K562 (cell line): ENCODE data around the gene TENT5A. TPM values are rescaled to one million over a fixed set of nuclear protein-coding genes. Genes with fewer than 3 reads are reported as not detected.

ENCODE experiments used
- BRF1 ChIP-seq: IDR thresholded peaks from 3 replicates; pipeline ENCODE4 v1.6.1; 2011; ENCODE audit warnings: borderline replicate concordance, mild to moderate bottlenecking; ENCODE audit not compliant: insufficient read length; ENCODE audit errors: extremely low read depth
- CREB1 ChIP-seq, 2 experiments: sonication (generic) in 1 of 2; formaldehyde crosslinking in 1 of 2; IDR thresholded peaks; 2 replicates each; pipeline versions ENCODE4 v1.6.1 to v1.8.0; 2012 to 2022; ENCODE audit warnings: inconsistent platforms in 1 of 2, mild to moderate bottlenecking in 1 of 2, missing genetic modification reagents in 1 of 2, moderate library complexity in 1 of 2
- E2F1 ChIP-seq: sonication (generic); formaldehyde crosslinking; IDR thresholded peaks from 2 replicates; pipeline ENCODE4 v1.8.1; 2023; ENCODE audit warnings: mild to moderate bottlenecking, missing genetic modification reagents, moderate library complexity
- KDM4B ChIP-seq, 2 experiments: fragments of 450-650 bp in 1 of 2; sonication (generic) in 1 of 2; IDR thresholded peaks; 2 replicates each; pipeline ENCODE4 v1.6.1; 2016 to 2017; ENCODE audit warnings: borderline replicate concordance in 2 of 2, antibody characterized with exemption in 1 of 2, low read depth in 1 of 2, mild to moderate bottlenecking in 1 of 2
- NFE2 ChIP-seq: IDR thresholded peaks from 2 replicates; pipeline ENCODE4 v1.6.1; 2014; ENCODE audit warnings: antibody characterized with exemption, low read depth
- NR1H2 ChIP-seq: sonication (generic); formaldehyde crosslinking; IDR thresholded peaks from 2 replicates; pipeline ENCODE4 v1.4.0; 2020; ENCODE audit warnings: mild to moderate bottlenecking, missing genetic modification reagents
- PHF8 ChIP-seq: fragments of 200-600 bp; sonication (generic); IDR thresholded peaks from 2 replicates; pipeline ENCODE4 v1.6.1; 2012; ENCODE audit warnings: mixed run types, mild to moderate bottlenecking, inconsistent platforms, low read length, moderate library complexity, borderline replicate concordance
- POLR2A ChIP-seq: fragments of 450-650 bp; conservative IDR thresholded peaks from 2 replicates; pipeline ENCODE4 v1.6.1; 2016
- POLR2B ChIP-seq: fragments of 450-650 bp; IDR thresholded peaks from 2 replicates; pipeline ENCODE4 v1.6.1; 2018; ENCODE audit warnings: low read depth; ENCODE audit not compliant: partially characterized antibody
- SMAD2 ChIP-seq: fragments of 150-350 bp; IDR thresholded peaks from 2 replicates; pipeline ENCODE4 v1.6.1; 2014; ENCODE audit warnings: low read depth, mild to moderate bottlenecking, low read length
- SMAD4 ChIP-seq: fragments of 250-450 bp; sonication (Bioruptor Pico); conservative IDR thresholded peaks from 2 replicates; pipeline ENCODE4 v1.8.0; 2021; ENCODE audit warnings: inconsistent platforms, mild to moderate bottlenecking, moderate library complexity
- TAF7 ChIP-seq: fragments of 450-650 bp; IDR thresholded peaks from 2 replicates; pipeline ENCODE4 v1.6.1; 2016; ENCODE audit warnings: missing genetic modification characterization, missing compliant biosample characterization
- polyA plus RNA-seq, 8 experiments: library from polyadenylated mRNA; depleted of rRNA in 4 of 8; stranded (reverse) in 5 of 8; unstranded in 3 of 8; fragments of >200 nt; fragmentation: Nextera tagmentation in 2 of 8; fragmentation: Illumina TruSeq in 1 of 8; extraction: Ambion mirVana in 2 of 8; extraction: Trizol in 1 of 8; gene quantifications; 2 replicates each; pipeline versions ENCODE4 v1.2.1 to v1.2.3, GENCODE V29; 2011 to 2014; ENCODE audit warnings: inconsistent platforms in 1 of 8, missing spikeins in 1 of 8
- total RNA-seq, 7 experiments: library from RNA; depleted of rRNA in 6 of 7; stranded (reverse); fragments of >200 nt in 6 of 7; fragmentation: Illumina TruSeq in 2 of 7; extraction: Trizol in 2 of 7; gene quantifications; 2 replicates each; pipeline versions ENCODE4 v1.2.1 to v1.2.3, GENCODE V29; 2011 to 2021; ENCODE audit warnings: low replicate concordance in 1 of 7
- TF ChIP-seq, protein P1 (sequence below): fragments of 200-800 bp; sonication (Bioruptor generic); IDR thresholded peaks from 2 replicates; pipeline ENCODE4 v1.6.1; 2017; ENCODE audit warnings: missing genetic modification characterization, missing compliant biosample characterization
- TF ChIP-seq, protein P2 (sequence below): sonication (generic); formaldehyde crosslinking; IDR thresholded peaks from 2 replicates; pipeline ENCODE4 v1.9.0; 2022; ENCODE audit warnings: mild to moderate bottlenecking, missing genetic modification reagents
- TF ChIP-seq, protein P3 (sequence below): fragments of 150-350 bp; IDR thresholded peaks from 2 replicates; pipeline ENCODE4 v1.6.1; 2014; ENCODE audit warnings: low read depth, mild to moderate bottlenecking, low read length, borderline replicate concordance

Gene TENT5A
- total and polyA plus RNA-seq, 9 of the 15 experiments (the other 6 are each of a cell fraction or from before 2014, with no cell fraction given): 0.77 to 2.3 (median 1.3) TPM

DNA sequence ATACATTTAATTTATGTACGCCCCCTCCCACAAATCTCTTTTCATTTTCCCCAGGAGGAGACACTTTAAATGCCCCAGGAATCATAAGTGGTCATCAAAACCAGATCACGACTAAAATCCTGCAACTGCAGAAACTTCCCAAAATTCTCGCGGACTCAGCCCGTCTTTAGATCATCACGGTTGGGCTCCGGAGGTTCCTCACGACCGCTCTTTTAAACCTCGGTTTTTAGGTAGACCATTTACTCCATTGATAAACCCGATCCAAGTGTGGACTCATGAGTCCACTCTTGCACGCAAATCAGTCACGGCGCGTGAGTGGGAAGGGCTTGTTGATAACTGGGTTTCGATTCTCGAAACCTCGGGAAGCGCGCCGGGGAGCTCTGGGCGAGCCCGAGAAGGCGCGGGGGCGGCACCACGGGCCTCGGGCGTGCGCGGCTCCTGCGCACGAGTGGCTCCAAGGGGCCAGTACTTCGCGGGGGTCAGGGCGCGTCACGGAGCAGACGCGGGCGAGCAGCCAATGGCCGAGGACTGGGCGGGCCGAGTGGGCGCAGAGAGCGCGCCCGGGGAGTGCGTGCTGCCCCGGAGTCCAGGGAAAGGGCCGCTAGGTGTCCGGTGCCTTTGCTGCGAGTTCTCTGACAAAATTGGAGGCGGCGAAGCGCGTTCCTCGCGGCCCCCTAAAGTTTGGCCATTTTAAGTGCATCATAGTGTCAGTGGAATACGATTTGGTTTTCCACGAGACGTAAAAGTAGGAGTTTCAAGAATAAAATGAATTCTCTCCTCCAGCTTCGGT, 635 bp upstream of the TENT5A start (continued):
- TF ChIP-seq SMAD2: no peak
- TF ChIP-seq, protein P1, sequence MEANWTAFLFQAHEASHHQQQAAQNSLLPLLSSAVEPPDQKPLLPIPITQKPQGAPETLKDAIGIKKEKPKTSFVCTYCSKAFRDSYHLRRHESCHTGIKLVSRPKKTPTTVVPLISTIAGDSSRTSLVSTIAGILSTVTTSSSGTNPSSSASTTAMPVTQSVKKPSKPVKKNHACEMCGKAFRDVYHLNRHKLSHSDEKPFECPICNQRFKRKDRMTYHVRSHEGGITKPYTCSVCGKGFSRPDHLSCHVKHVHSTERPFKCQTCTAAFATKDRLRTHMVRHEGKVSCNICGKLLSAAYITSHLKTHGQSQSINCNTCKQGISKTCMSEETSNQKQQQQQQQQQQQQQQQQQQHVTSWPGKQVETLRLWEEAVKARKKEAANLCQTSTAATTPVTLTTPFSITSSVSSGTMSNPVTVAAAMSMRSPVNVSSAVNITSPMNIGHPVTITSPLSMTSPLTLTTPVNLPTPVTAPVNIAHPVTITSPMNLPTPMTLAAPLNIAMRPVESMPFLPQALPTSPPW (CRISPR knock-in tag): peak; percentile 46
- TF ChIP-seq, protein P2, sequence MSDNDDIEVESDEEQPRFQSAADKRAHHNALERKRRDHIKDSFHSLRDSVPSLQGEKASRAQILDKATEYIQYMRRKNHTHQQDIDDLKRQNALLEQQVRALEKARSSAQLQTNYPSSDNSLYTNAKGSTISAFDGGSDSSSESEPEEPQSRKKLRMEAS (CRISPR knock-in tag): peak; percentile 43
- peak; percentile 40 for TF ChIP-seq POLR2A
- TF ChIP-seq TAF7: 0 out of 2 replicates have a peak, but pooled peaks have one; percentile 26
- peak; percentile 43; the same call in 1 of the 2 replicates for TF ChIP-seq PHF8
- no peak; a peak in 1 of 4 replicates for TF ChIP-seq KDM4B (IDR thresholded peaks at IDR 0.05; ENCODE audit: borderline replicate concordance in 2 of 2, low read depth in 1 of 2)
- 0 out of 2 replicates have a peak, but pooled peaks have one; percentile 57 for TF ChIP-seq CREB1 (IDR thresholded peaks at IDR 0.05)
- peak; percentile 71 for TF ChIP-seq CREB1 (CRISPR knock-in tag; IDR thresholded peaks at IDR 0.05)
- TF ChIP-seq NR1H2: no peak
- no peak for TF ChIP-seq BRF1
- no peak for TF ChIP-seq POLR2B
- TF ChIP-seq, protein P3, sequence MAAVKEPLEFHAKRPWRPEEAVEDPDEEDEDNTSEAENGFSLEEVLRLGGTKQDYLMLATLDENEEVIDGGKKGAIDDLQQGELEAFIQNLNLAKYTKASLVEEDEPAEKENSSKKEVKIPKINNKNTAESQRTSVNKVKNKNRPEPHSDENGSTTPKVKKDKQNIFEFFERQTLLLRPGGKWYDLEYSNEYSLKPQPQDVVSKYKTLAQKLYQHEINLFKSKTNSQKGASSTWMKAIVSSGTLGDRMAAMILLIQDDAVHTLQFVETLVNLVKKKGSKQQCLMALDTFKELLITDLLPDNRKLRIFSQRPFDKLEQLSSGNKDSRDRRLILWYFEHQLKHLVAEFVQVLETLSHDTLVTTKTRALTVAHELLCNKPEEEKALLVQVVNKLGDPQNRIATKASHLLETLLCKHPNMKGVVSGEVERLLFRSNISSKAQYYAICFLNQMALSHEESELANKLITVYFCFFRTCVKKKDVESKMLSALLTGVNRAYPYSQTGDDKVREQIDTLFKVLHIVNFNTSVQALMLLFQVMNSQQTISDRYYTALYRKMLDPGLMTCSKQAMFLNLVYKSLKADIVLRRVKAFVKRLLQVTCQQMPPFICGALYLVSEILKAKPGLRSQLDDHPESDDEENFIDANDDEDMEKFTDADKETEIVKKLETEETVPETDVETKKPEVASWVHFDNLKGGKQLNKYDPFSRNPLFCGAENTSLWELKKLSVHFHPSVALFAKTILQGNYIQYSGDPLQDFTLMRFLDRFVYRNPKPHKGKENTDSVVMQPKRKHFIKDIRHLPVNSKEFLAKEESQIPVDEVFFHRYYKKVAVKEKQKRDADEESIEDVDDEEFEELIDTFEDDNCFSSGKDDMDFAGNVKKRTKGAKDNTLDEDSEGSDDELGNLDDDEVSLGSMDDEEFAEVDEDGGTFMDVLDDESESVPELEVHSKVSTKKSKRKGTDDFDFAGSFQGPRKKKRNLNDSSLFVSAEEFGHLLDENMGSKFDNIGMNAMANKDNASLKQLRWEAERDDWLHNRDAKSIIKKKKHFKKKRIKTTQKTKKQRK: no peak
- peak; percentile 35; the same call in 1 of the 2 replicates for TF ChIP-seq E2F1
- TF ChIP-seq NFE2: no peak
- 0 out of 2 replicates have a peak, but pooled peaks have one; percentile 34 for TF ChIP-seq SMAD4 (CRISPR knock-in tag)
